ENCODE data around the gene PLEKHA5. TPM values are rescaled to one million over a fixed set of nuclear protein-coding genes. Genes with fewer than 3 reads are reported as not detected.

The PLEKHA5 gene
- total and polyA plus RNA-seq, 4 donors: 4.9 to 88.5 (median 20.9) TPM

- peak overlapping the region in 1 of 2 donors; percentile 96 for H3K27ac ChIP-seq (ENCODE audit: low read depth in 1 of 2, low read length in 1 of 2)
- WGBS, 2 donors: 94 to 95% methylated on average over 1 of the region's 1 CpG
- no peak overlapping the region for H3K9ac ChIP-seq (ENCODE audit: insufficient read depth in 1 of 2, low read length in 2 of 2)
- no peaks in the 10 kb centered on the region for H3K27me3 ChIP-seq (ENCODE audit: control insufficient read depth in 3 of 3, insufficient read depth in 3 of 3, low read length in 2 of 3)
- ATAC-seq (ENCODE audit: insufficient read depth, low FRiP score) (no peak), DNase-seq (no peak)
- no peak for TF ChIP-seq CTCF (IDR thresholded peaks at IDR 0.05; ENCODE audit: control extremely low read depth, extremely low read depth)
- H3K36me3 ChIP-seq (ENCODE audit: control insufficient read depth in 4 of 4, insufficient read depth in 4 of 4, low read length in 4 of 4): peaks cover 0 to 15% (median 6%) of the 10 kb centered on the region in 4 donors
- no peak overlapping the region for H3K4me3 ChIP-seq
- no peaks in the 10 kb centered on the region for H3K9me3 ChIP-seq (ENCODE audit: control insufficient read depth in 4 of 4, insufficient read depth in 3 of 4, low read length in 3 of 4)
- peaks cover 0 to 22% (median 6%) of the 10 kb centered on the region in 5 donors for H3K4me1 ChIP-seq (ENCODE audit: control insufficient read depth in 5 of 5, insufficient read depth in 5 of 5, low read length in 5 of 5)
Measured at GRCh38 chr12:19151298-19151697, 21.8 kb downstream of the PLEKHA5 start.

GRCh38 chr12:19153396-19153795, 23.9 kb downstream of the PLEKHA5 start:
- Histone ChIP-seq H3K27ac (ENCODE audit: low read depth in 1 of 2, low read length in 1 of 2) (peak overlapping the region in 1 of 2 donors; percentile 4), H3K4me1 (ENCODE audit: control insufficient read depth in 5 of 5, insufficient read depth in 5 of 5, low read length in 5 of 5) (peaks cover 0 to 28% (median 11%) of the 10 kb centered on the region in 5 donors), H3K4me3 (no peak overlapping the region), H3K9me3 (ENCODE audit: control insufficient read depth in 4 of 4, insufficient read depth in 3 of 4, low read length in 3 of 4) (no peaks in the 10 kb centered on the region), H3K36me3 (ENCODE audit: control insufficient read depth in 4 of 4, insufficient read depth in 4 of 4, low read length in 4 of 4) (peaks cover 0 to 15% (median 6%) of the 10 kb centered on the region in 4 donors), H3K27me3 (ENCODE audit: control insufficient read depth in 3 of 3, insufficient read depth in 3 of 3, low read length in 2 of 3) (no peaks in the 10 kb centered on the region), H3K9ac (ENCODE audit: insufficient read depth in 1 of 2, low read length in 2 of 2) (no peak overlapping the region)
- DNase-seq: no peak
- no peak for ATAC-seq (ENCODE audit: insufficient read depth, low FRiP score)
- 50 to 51% methylated on average over 2 of the region's 2 CpGs for WGBS, 2 donors
- TF ChIP-seq CTCF (IDR thresholded peaks at IDR 0.05; ENCODE audit: control extremely low read depth, extremely low read depth): no peak

- H3K9ac ChIP-seq (ENCODE audit: insufficient read depth in 1 of 2, low read length in 2 of 2): no peak overlapping the region
- peaks cover 0 to 32% (median 14%) of the 10 kb centered on the region in 5 donors for H3K4me1 ChIP-seq (ENCODE audit: control insufficient read depth in 5 of 5, insufficient read depth in 5 of 5, low read length in 5 of 5)
- DNase-seq (peak in 2 of 3 donors; percentile 45 to 52), ATAC-seq (ENCODE audit: insufficient read depth, low FRiP score) (no peak)
- H3K9me3 ChIP-seq (ENCODE audit: control insufficient read depth in 4 of 4, insufficient read depth in 3 of 4, low read length in 3 of 4): no peaks in the 10 kb centered on the region
- H3K4me3 ChIP-seq: no peak overlapping the region
- no peak for TF ChIP-seq CTCF (IDR thresholded peaks at IDR 0.05; ENCODE audit: control extremely low read depth, extremely low read depth)
- H3K36me3 ChIP-seq (ENCODE audit: control insufficient read depth in 4 of 4, insufficient read depth in 4 of 4, low read length in 4 of 4): peaks cover 0 to 12% (median 4%) of the 10 kb centered on the region in 4 donors
- H3K27me3 ChIP-seq (ENCODE audit: control insufficient read depth in 3 of 3, insufficient read depth in 3 of 3, low read length in 2 of 3): no peaks in the 10 kb centered on the region
- H3K27ac ChIP-seq (ENCODE audit: low read depth in 1 of 2, low read length in 1 of 2): peak overlapping the region in 1 of 2 donors; percentile 89
- 38 to 40% methylated on average over 2 of the region's 2 CpGs for WGBS, 2 donors
Measured at GRCh38 chr12:19154686-19155085, 25.2 kb downstream of the PLEKHA5 start.

Measured in lung (tissue), 12 donors.